Measurements from ENCODE around the gene SAG. TPM values are rescaled to one million over a fixed set of nuclear protein-coding genes. Genes with fewer than 3 reads are reported as not detected.
"Not testable (repeated sequence)": the region's sequence is repeated elsewhere in the genome, so short reads cannot be mapped to it uniquely, and the experiment has no call there.

Gene SAG
- total and polyA plus RNA-seq, 10 of the 15 experiments (the other 5 are each of a cell fraction or from before 2014, with no cell fraction given): 0.06 to 0.47 TPM; not detected in 8

GRCh38 chr2:233336091-233336490 lies 28.5 kb downstream of the SAG start:
- CTCF ChIA-PET: interaction anchor here (1.2 kb wide), 1 partner anchor 13 kb away, joined by 3 read pairs; no protein-coding TSS in a partner anchor
- SMC1A ChIA-PET (ENCODE audit: uncharacterized antibody, unreplicated experiment); H3K79me2 ChIP-seq (ENCODE audit: control insufficient read depth, insufficient read depth, low read length); H3K4me3 ChIP-seq; DNase-seq (ENCODE audit: low read depth, low spot score); H4K20me1 ChIP-seq (ENCODE audit: control insufficient read depth, insufficient read depth); H3K4me2 ChIP-seq (ENCODE audit: control insufficient read depth, insufficient read depth); ATAC-seq; FAIRE-seq; RAD21 ChIA-PET (ENCODE audit: unreplicated experiment); H3K27ac ChIP-seq (ENCODE audit: control insufficient read depth, insufficient read depth); H3K9ac ChIP-seq (ENCODE audit: control insufficient read depth, insufficient read depth, low read length); H2AFZ ChIP-seq (ENCODE audit: control insufficient read depth, low read depth, low read length); intact Hi-C loops (cut with micrococcal nuclease; ENCODE audit: unreplicated experiment); H3K9me3 ChIP-seq (replicated peaks; ENCODE audit: control insufficient read depth, insufficient read depth, low read length); H3K27me3 ChIP-seq (replicated peaks in 1 of 2; ENCODE audit: control insufficient read depth in 2 of 2, insufficient read depth in 2 of 2, low read length in 1 of 2); BruUV-seq (replicated peaks); H3K36me3 ChIP-seq (ENCODE audit: control insufficient read depth in 2 of 2, insufficient read depth in 2 of 2, low read length in 1 of 2); POLR2A ChIA-PET; in situ Hi-C loops (cut with MboI): not testable (repeated sequence)
- H3K4me1 ChIP-seq (ENCODE audit: control insufficient read depth, insufficient read depth, low read length): peaks cover 15% of the 10 kb centered on the region
- WGBS (ENCODE audit: insufficient coverage, insufficient replicate concordance, low lambda C conversion rate, missing lambda C conversion rate): 85% methylated on average over 13 of the region's 13 CpGs

- 76% methylated on average over 5 of the region's 5 CpGs for WGBS (ENCODE audit: insufficient coverage, insufficient replicate concordance, low lambda C conversion rate, missing lambda C conversion rate)
- Histone ChIP-seq H4K20me1 (ENCODE audit: control insufficient read depth, insufficient read depth) (no peaks in the 10 kb centered on the region), H3K79me2 (ENCODE audit: control insufficient read depth, insufficient read depth, low read length) (no peaks in the 10 kb centered on the region), H3K4me1 (ENCODE audit: control insufficient read depth, insufficient read depth, low read length) (peaks cover 11% of the 10 kb centered on the region), H3K9ac (ENCODE audit: control insufficient read depth, insufficient read depth, low read length) (no peak overlapping the region), H3K4me3 (no peak overlapping the region), H3K27ac (ENCODE audit: control insufficient read depth, insufficient read depth) (no peak overlapping the region), H3K27me3 (replicated peaks in 1 of 2; ENCODE audit: control insufficient read depth in 2 of 2, insufficient read depth in 2 of 2, low read length in 1 of 2) (no peaks in the 10 kb centered on the region; a peak in 1 of 4 replicates), H3K4me2 (ENCODE audit: control insufficient read depth, insufficient read depth) (no peak overlapping the region), H2AFZ (ENCODE audit: control insufficient read depth, low read depth, low read length) (no peak overlapping the region), H3K9me3 (replicated peaks; ENCODE audit: control insufficient read depth, insufficient read depth, low read length) (no peaks in the 10 kb centered on the region), H3K36me3 (ENCODE audit: control insufficient read depth in 2 of 2, insufficient read depth in 2 of 2, low read length in 1 of 2) (no peaks in the 10 kb centered on the region)
- FAIRE-seq: no peak
- ChIA-PET POLR2A (no interaction called here), SMC1A (ENCODE audit: uncharacterized antibody, unreplicated experiment) (no interaction called here), RAD21 (ENCODE audit: unreplicated experiment) (no interaction called here), CTCF (no interaction called here)
- no TSS peak for BruUV-seq (replicated peaks)
- ATAC-seq: no peak
- in situ Hi-C loops (cut with MboI) (no loop called here), intact Hi-C loops (cut with micrococcal nuclease; ENCODE audit: unreplicated experiment) (no loop called here)
- DNase-seq (ENCODE audit: low read depth, low spot score): no peak
- TF ChIP-seq CTCF (IDR thresholded peaks at IDR 0.05 in 2 of 3, conservative IDR thresholded peaks at IDR 0.05 in 1 of 3; ENCODE audit: control insufficient read depth in 2 of 3, extremely low read depth in 1 of 3, insufficient read depth in 1 of 3, low read depth in 3 of 3, low read length in 3 of 3): no peak
- no peak for TF ChIP-seq DPF2 (IDR thresholded peaks at IDR 0.05)
- no peak for TF ChIP-seq BACH1 (IDR thresholded peaks at IDR 0.05; ENCODE audit: borderline replicate concordance)
- no peak for TF ChIP-seq ZBTB11 (CRISPR knock-in tag; IDR thresholded peaks at IDR 0.05)
- no peak for TF ChIP-seq POU2F2 (IDR thresholded peaks at IDR 0.05; ENCODE audit: borderline replicate concordance, low read depth, low read length)
- TF ChIP-seq ZNF274 (IDR thresholded peaks at IDR 0.05; ENCODE audit: insufficient read depth, insufficient read length): no peak
- TF ChIP-seq RB1 (IDR thresholded peaks at IDR 0.05; ENCODE audit: borderline replicate concordance): no peak
- no peak for TF ChIP-seq MEF2B (IDR thresholded peaks at IDR 0.05; ENCODE audit: partially characterized antibody, poor library complexity, severe bottlenecking)
- TF ChIP-seq NR2F1 (conservative IDR thresholded peaks at IDR 0.05): no peak
- TF ChIP-seq IRF4 (IDR thresholded peaks at IDR 0.05; ENCODE audit: low read depth, low read length): no peak
- no peak for TF ChIP-seq ZNF217 (IDR thresholded peaks at IDR 0.05)
- no peak for TF ChIP-seq SUPT20H (IDR thresholded peaks at IDR 0.05; ENCODE audit: borderline replicate concordance, control insufficient read depth, low read depth, low read length)
- TF ChIP-seq HDAC6 (IDR thresholded peaks at IDR 0.05; ENCODE audit: unreplicated experiment): no peak
Observed at GRCh38 chr2:233336541-233336940, 28.9 kb downstream of the SAG start.
